22Rv1 (cell line): ENCODE results near the gene ACE.
A peak's percentile ranks its signal among the peaks of the same experiment; 100 is the strongest.

Experiments
- H3K27ac ChIP-seq: fragments of 450-650 bp; 2 replicates; pipeline ENCODE4 v1.5.1; 2017
- CTCF ChIP-seq: fragments of 450-650 bp; IDR thresholded peaks from 2 replicates; pipeline ENCODE4 v1.5.1; 2017; ENCODE audit warnings: mild to moderate bottlenecking
- ZFX ChIP-seq: fragments of 450-650 bp; IDR thresholded peaks from 2 replicates; pipeline ENCODE4 v1.6.1; 2017; ENCODE audit warnings: antibody characterized with exemption, borderline replicate concordance

ACE gene

GRCh38 chr17:63440127-63440769 is 36.6 kb upstream of the ACE start:
- no peak overlapping the region for H3K27ac ChIP-seq
- TF ChIP-seq ZFX = no peak
- no peak for TF ChIP-seq CTCF

- TF ChIP-seq CTCF = no peak
- TF ChIP-seq ZFX = no peak
- no peak overlapping the region for H3K27ac ChIP-seq
Measured at GRCh38 chr17:63440770-63441335, 36.0 kb upstream of the ACE start.

GRCh38 chr17:63441654-63442053 is 35.2 kb upstream of the ACE start:
- TF ChIP-seq CTCF = no peak
- no peak for TF ChIP-seq ZFX
- H3K27ac ChIP-seq = no peak overlapping the region

- no peak overlapping the region for H3K27ac ChIP-seq
- TF ChIP-seq ZFX = no peak
- no peak for TF ChIP-seq CTCF
Measured at GRCh38 chr17:63442074-63442473, 34.8 kb upstream of the ACE start.

- no peak for TF ChIP-seq CTCF
- TF ChIP-seq ZFX = no peak
- no peak overlapping the region for H3K27ac ChIP-seq
Measured at GRCh38 chr17:63442549-63443035, 34.3 kb upstream of the ACE start.

GRCh38 chr17:63443053-63443452 is 33.8 kb upstream of the ACE start:
- no peak overlapping the region for H3K27ac ChIP-seq
- TF ChIP-seq ZFX (no peak), CTCF (no peak)

GRCh38 chr17:63444457-63444856 is 32.4 kb upstream of the ACE start:
- H3K27ac ChIP-seq = peak overlapping the region; percentile 99
- TF ChIP-seq ZFX = no peak
- TF ChIP-seq CTCF = no peak
